Prostate gland (tissue), 2 donors: Measurements from ENCODE around the gene FYB2. TPM values are rescaled to one million over a fixed set of nuclear protein-coding genes. Genes with fewer than 3 reads are reported as not detected.

Experiments
- DNase-seq: peaks from one replicate; pipeline ENCODE4 v3.0.0-alpha.2; 2019; ENCODE audit warnings: low spot score
- H3K27ac ChIP-seq, 2 donors: fragments of 200-600 bp; sonication (generic); 2 replicates each; pipeline ENCODE4 v1.5.1; 2017 to 2019
- H3K27me3 ChIP-seq: fragments of 200-600 bp; sonication (generic); replicated peaks from 2 replicates; pipeline ENCODE4 v1.5.1; 2019; ENCODE audit not compliant: insufficient read depth
- H3K36me3 ChIP-seq, 2 donors: fragments of 200-600 bp; sonication (generic); 1 replicate in 1 of 2; 2 replicates in 1 of 2; pipeline versions ENCODE4 v1.5.1 to v1.8.1; 2017 to 2019
- H3K4me1 ChIP-seq: fragments of 200-600 bp; sonication (generic); replicated peaks from 2 replicates; pipeline ENCODE4 v1.5.1; 2019
- H3K4me3 ChIP-seq, 2 donors: fragments of 200-600 bp; sonication (generic); 2 replicates each; pipeline ENCODE4 v1.5.1; 2017 to 2019
- H3K9me3 ChIP-seq: fragments of 200-600 bp; sonication (generic); 2 replicates; pipeline ENCODE4 v1.5.1; 2017
- POLR2A ChIP-seq: fragments of 450-650 bp; IDR thresholded peaks from one replicate; pipeline ENCODE4 v1.6.1; 2016; ENCODE audit warnings: antibody characterized with exemption, mild to moderate bottlenecking
- POLR2AphosphoS5 ChIP-seq: sonication (generic); formaldehyde crosslinking; IDR thresholded peaks from one replicate; pipeline ENCODE4 v1.6.1; 2017; ENCODE audit warnings: antibody characterized with exemption
- WGBS: methylation state at CpG from one replicate; pipeline ENCODE4 v1.1.5; 2018; 5-methylcytosine and 5-hydroxymethylcytosine counted together
- intact Hi-C: fragments of 100-400 bp; cut with DNase I; formaldehyde crosslinking; loops from one replicate; pipeline ENCODE4 v1.14.2; 2022
- total RNA-seq, 2 donors: library from RNA; depleted of rRNA; stranded (reverse); fragments of >200 nt; gene quantifications; one replicate each; pipeline ENCODE4 v1.1.0, GENCODE V29; 2016
- TF ChIP-seq, protein P1 (sequence below), 4 experiments: fragments of 200-600 bp in 2 of 4; fragments of 450-650 bp in 2 of 4; sonication (generic) in 2 of 4; IDR thresholded peaks; 1 replicate in 3 of 4; 2 replicates in 1 of 4; pipeline ENCODE4 v1.5.1; 2016 to 2019; ENCODE audit warnings: antibody characterized with exemption in 4 of 4, mild to moderate bottlenecking in 2 of 4, moderate library complexity in 2 of 4

FYB2 gene
- total RNA-seq, 2 donors from 2014 or later, result 7.8 to 8.2 TPM

DNA sequence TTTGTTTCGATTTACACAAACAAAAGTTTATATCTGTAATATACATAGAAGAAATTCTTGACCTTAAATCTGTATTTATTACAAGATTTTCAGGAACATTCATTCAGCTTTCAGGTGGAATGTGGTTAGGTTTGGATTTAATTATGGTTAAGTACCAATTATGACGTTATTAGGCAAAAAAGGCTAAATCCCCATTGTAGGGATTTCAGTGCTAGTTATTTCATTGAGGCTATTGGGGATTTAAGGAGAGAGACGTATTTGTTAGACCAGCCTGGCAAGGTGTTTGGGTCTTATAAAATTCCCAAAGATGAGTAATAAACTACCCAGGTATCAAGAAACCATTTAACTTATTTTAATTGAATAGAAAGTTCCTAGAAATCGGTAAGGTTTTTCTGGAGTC lies 148.1 kb downstream of the FYB2 start:
- Histone ChIP-seq H3K27ac (no peak overlapping the region), H3K9me3 (no peaks in the 10 kb centered on the region), H3K27me3 (no peaks in the 10 kb centered on the region), H3K36me3 (no peaks in the 10 kb centered on the region), H3K4me3 (no peak overlapping the region), H3K4me1 (no peaks in the 10 kb centered on the region)
- TF ChIP-seq POLR2A, result no peak
- TF ChIP-seq, protein P1, sequence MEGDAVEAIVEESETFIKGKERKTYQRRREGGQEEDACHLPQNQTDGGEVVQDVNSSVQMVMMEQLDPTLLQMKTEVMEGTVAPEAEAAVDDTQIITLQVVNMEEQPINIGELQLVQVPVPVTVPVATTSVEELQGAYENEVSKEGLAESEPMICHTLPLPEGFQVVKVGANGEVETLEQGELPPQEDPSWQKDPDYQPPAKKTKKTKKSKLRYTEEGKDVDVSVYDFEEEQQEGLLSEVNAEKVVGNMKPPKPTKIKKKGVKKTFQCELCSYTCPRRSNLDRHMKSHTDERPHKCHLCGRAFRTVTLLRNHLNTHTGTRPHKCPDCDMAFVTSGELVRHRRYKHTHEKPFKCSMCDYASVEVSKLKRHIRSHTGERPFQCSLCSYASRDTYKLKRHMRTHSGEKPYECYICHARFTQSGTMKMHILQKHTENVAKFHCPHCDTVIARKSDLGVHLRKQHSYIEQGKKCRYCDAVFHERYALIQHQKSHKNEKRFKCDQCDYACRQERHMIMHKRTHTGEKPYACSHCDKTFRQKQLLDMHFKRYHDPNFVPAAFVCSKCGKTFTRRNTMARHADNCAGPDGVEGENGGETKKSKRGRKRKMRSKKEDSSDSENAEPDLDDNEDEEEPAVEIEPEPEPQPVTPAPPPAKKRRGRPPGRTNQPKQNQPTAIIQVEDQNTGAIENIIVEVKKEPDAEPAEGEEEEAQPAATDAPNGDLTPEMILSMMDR (IDR thresholded peaks at IDR 0.05), result no peak
- no peak for TF ChIP-seq POLR2AphosphoS5
- intact Hi-C loops, result no loop called here
- no peak for DNase-seq
- WGBS, result 92% methylated on average over 4 of the region's 4 CpGs

DNA sequence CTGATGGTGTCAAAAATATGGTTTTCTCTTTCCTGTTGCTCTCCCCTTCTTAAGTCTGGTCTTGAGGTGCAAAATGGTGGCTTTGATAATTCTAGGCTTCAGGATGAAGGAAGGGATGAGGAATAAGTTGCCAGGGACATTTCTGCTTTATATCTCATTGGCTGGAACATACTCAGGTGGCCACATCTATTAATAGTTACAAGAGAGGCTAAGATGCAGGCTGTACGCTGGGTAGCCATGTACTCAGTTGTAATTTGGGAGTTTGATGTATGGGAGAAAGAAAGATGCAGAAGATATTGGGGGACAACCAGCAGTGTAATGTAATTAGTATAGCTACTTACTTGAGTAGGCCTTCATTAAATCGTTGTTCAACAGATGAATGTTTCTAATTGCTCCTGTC lies 148.9 kb downstream of the FYB2 start:
- no peak for DNase-seq
- Histone ChIP-seq H3K4me1 (no peaks in the 10 kb centered on the region), H3K9me3 (no peaks in the 10 kb centered on the region)

More for the DNA sequence above, 148.9 kb downstream of the FYB2 start:
- TF ChIP-seq POLR2AphosphoS5 (no peak), POLR2A (no peak)
- TF ChIP-seq, protein P1 (IDR thresholded peaks at IDR 0.05), result no peak
- intact Hi-C loops, result no loop called here
- no peak overlapping the region for H3K27ac ChIP-seq
- no peaks in the 10 kb centered on the region for H3K27me3 ChIP-seq
- H3K4me3 ChIP-seq, result no peak overlapping the region
- 47% methylated on average over 2 of the region's 2 CpGs for WGBS
- no peaks in the 10 kb centered on the region for H3K36me3 ChIP-seq

Other genes with a start within 250 kb of the FYB2 start
- 100 to 1,000 TPM in 1 of 2 donors, 10 to 100 TPM in 1; 40.4 to 107 TPM for gene PLPP3, start 239.8 kb downstream of the FYB2 start, total RNA-seq
- 1 to 10 TPM; 6.5 to 7.9 TPM for gene PRKAA2, start 174.1 kb downstream of the FYB2 start, total RNA-seq
- not detected for gene C8A, start 35.4 kb upstream of the FYB2 start, total RNA-seq
- not detected for gene C8B, start 146.6 kb upstream of the FYB2 start, total RNA-seq